CD4-positive, CD25-positive, alpha-beta regulatory T cell (primary cell): Measurements from ENCODE around the gene CUX1. TPM values are rescaled to one million over a fixed set of nuclear protein-coding genes. Genes with fewer than 3 reads are reported as not detected.

Experiments used
- ATAC-seq, 2 donors: fragments of 150-1000 bp; cut with Tn5 transposase; one replicate each; pipeline ENCODE4 v1.10.0; 2021; ENCODE audit warnings: low read depth in 2 of 2, moderate number of reproducible peaks in 2 of 2, moderate library complexity in 1 of 2
- DNase-seq, 3 donors: peaks; one replicate each; pipeline versions ENCODE4 v3.0.0 to v3.0.0-alpha.2; 2012 to 2022; ENCODE audit warnings: mixed read lengths in 1 of 3
- H3K27ac ChIP-seq: one replicate; pipeline ENCODE4 v1.7.0; 2013; ENCODE audit warnings: mild to moderate bottlenecking, low read length; ENCODE audit not compliant: insufficient read depth, poor library complexity, severe bottlenecking
- H3K27me3 ChIP-seq: one replicate; pipeline ENCODE4 v1.7.0; 2013; ENCODE audit warnings: low read length; ENCODE audit not compliant: control insufficient read depth, insufficient read depth
- H3K36me3 ChIP-seq: one replicate; pipeline ENCODE4 v1.7.0; 2013; ENCODE audit warnings: mild to moderate bottlenecking, low read length, moderate library complexity; ENCODE audit not compliant: control insufficient read depth, insufficient read depth
- H3K4me1 ChIP-seq: 2 replicates; pipeline ENCODE4 v1.7.0; 2013; ENCODE audit warnings: mild to moderate bottlenecking, low read length; ENCODE audit not compliant: insufficient read depth, control insufficient read depth, poor library complexity, severe bottlenecking
- H3K4me3 ChIP-seq: one replicate; pipeline ENCODE4 v1.7.0; 2013; ENCODE audit warnings: low read depth, mild to moderate bottlenecking, low read length, moderate library complexity
- H3K9me3 ChIP-seq, 2 experiments: 1 replicate in 1 of 2; 2 replicates in 1 of 2; pipeline ENCODE4 v1.7.0; 2013; ENCODE audit warnings: low read length in 2 of 2, mild to moderate bottlenecking in 1 of 2, moderate library complexity in 1 of 2; ENCODE audit not compliant: control insufficient read depth in 2 of 2
- H3K27ac Mint-ChIP-seq, 3 donors: one replicate each; pipeline ENCODE4 v1.8.0; 2020 to 2022; ENCODE audit warnings: mild to moderate bottlenecking in 3 of 3, mixed read lengths in 3 of 3, moderate library complexity in 2 of 3
- H3K27me3 Mint-ChIP-seq: one replicate; pipeline ENCODE4 v1.8.0; 2022; ENCODE audit warnings: mild to moderate bottlenecking, mixed read lengths
- H3K36me3 Mint-ChIP-seq: one replicate; pipeline ENCODE4 v1.8.0; 2020; ENCODE audit warnings: mixed read lengths
- H3K4me1 Mint-ChIP-seq, 4 donors: one replicate each; pipeline ENCODE4 v1.8.0; 2020 to 2022; ENCODE audit warnings: mixed read lengths in 4 of 4, mild to moderate bottlenecking in 1 of 4
- H3K4me3 Mint-ChIP-seq, 4 donors: one replicate each; pipeline ENCODE4 v1.8.0; 2020 to 2022; ENCODE audit warnings: mild to moderate bottlenecking in 4 of 4, mixed read lengths in 4 of 4, moderate library complexity in 3 of 4
- H3K9me3 Mint-ChIP-seq, 7 donors: one replicate each; pipeline ENCODE4 v1.8.0; 2020 to 2022; ENCODE audit warnings: mixed read lengths in 7 of 7, mild to moderate bottlenecking in 3 of 7, moderate library complexity in 2 of 7
- polyA plus RNA-seq, 4 donors: library from polyadenylated mRNA; unstranded; fragments of 300-500 nt; fragmentation: Illumina TruSeq; gene quantifications; one replicate each; pipeline ENCODE4 v1.2.3, GENCODE V29; 2021
- total RNA-seq: library from RNA; stranded (reverse); gene quantifications from one replicate; pipeline ENCODE4 v1.2.3, GENCODE V29; 2022

CUX1 gene
- total and polyA plus RNA-seq, 5 donors from 2014 or later: 6.0 to 45.1 (median 7.8) TPM

- Histone ChIP-seq H3K4me3 (no peak overlapping the region), H3K4me1 (no peaks in the 10 kb centered on the region), H3K27ac (no peak overlapping the region), H3K27me3 (no peaks in the 10 kb centered on the region), H3K36me3 (peaks cover 17% of the 10 kb centered on the region), H3K9me3 (peaks cover 0 to 6% of the 10 kb centered on the region in 2 experiments)
- Mint-ChIP-seq H3K4me3 (no peak overlapping the region), H3K36me3 (peaks cover 38% of the 10 kb centered on the region), H3K27me3 (no peaks in the 10 kb centered on the region), H3K9me3 (peaks cover 0 to 6% (median 2%) of the 10 kb centered on the region in 7 donors), H3K27ac (no peak overlapping the region), H3K4me1 (peaks cover 0 to 4% (median 0%) of the 10 kb centered on the region in 4 donors)
- DNase-seq (no peak), ATAC-seq (no peak)
Measured at GRCh38 chr7:102068846-102069245, 251.4 kb downstream of the CUX1 start.

GRCh38 chr7:102069931-102070629 lies 252.7 kb downstream of the CUX1 start:
- H3K27ac Mint-ChIP-seq: no peak overlapping the region
- no peak for ATAC-seq
- no peak for DNase-seq
- H3K4me1 Mint-ChIP-seq: peaks cover 0 to 1% (median 0%) of the 10 kb centered on the region in 4 donors
- no peaks in the 10 kb centered on the region for H3K27me3 ChIP-seq
- H3K27me3 Mint-ChIP-seq: no peaks in the 10 kb centered on the region
- peaks cover 17% of the 10 kb centered on the region for H3K36me3 ChIP-seq
- no peaks in the 10 kb centered on the region for H3K4me1 ChIP-seq
- H3K9me3 ChIP-seq: peaks cover 0 to 6% of the 10 kb centered on the region in 2 experiments
- H3K27ac ChIP-seq: no peak overlapping the region
- H3K4me3 ChIP-seq: no peak overlapping the region
- H3K36me3 Mint-ChIP-seq: peaks cover 38% of the 10 kb centered on the region
- H3K4me3 Mint-ChIP-seq: no peak overlapping the region
- H3K9me3 Mint-ChIP-seq: peaks cover 0 to 6% (median 2%) of the 10 kb centered on the region in 7 donors

GRCh38 chr7:102072003-102072402 lies 254.6 kb downstream of the CUX1 start:
- Histone ChIP-seq H3K36me3 (peaks cover 19% of the 10 kb centered on the region), H3K4me1 (no peaks in the 10 kb centered on the region), H3K27ac (no peak overlapping the region), H3K27me3 (no peaks in the 10 kb centered on the region), H3K4me3 (no peak overlapping the region), H3K9me3 (peaks cover 0 to 6% of the 10 kb centered on the region in 2 experiments)
- no peak overlapping the region for H3K4me3 Mint-ChIP-seq
- peaks cover 40% of the 10 kb centered on the region for H3K36me3 Mint-ChIP-seq
- ATAC-seq: no peak
- H3K9me3 Mint-ChIP-seq: peaks cover 0 to 6% (median 2%) of the 10 kb centered on the region in 7 donors
- DNase-seq: no peak
- H3K27ac Mint-ChIP-seq: no peak overlapping the region
- no peaks in the 10 kb centered on the region for H3K27me3 Mint-ChIP-seq
- H3K4me1 Mint-ChIP-seq: peaks cover 0 to 2% (median 0%) of the 10 kb centered on the region in 4 donors

GRCh38 chr7:102072636-102073209 lies 255.3 kb downstream of the CUX1 start:
- Mint-ChIP-seq H3K36me3 (peaks cover 41% of the 10 kb centered on the region), H3K9me3 (peaks cover 0 to 6% (median 2%) of the 10 kb centered on the region in 7 donors)
- no peak for ATAC-seq

GRCh38 chr7:102073931-102074880 lies 256.8 kb downstream of the CUX1 start:
- Histone ChIP-seq H3K36me3 (peaks cover 19% of the 10 kb centered on the region), H3K9me3 (peaks cover 0 to 6% of the 10 kb centered on the region in 2 experiments), H3K27ac (no peak overlapping the region), H3K4me3 (no peak overlapping the region), H3K4me1 (no peaks in the 10 kb centered on the region), H3K27me3 (no peaks in the 10 kb centered on the region)
- ATAC-seq: no peak
- Mint-ChIP-seq H3K4me3 (no peak overlapping the region), H3K4me1 (peaks cover 0 to 3% (median 0%) of the 10 kb centered on the region in 4 donors), H3K27me3 (no peaks in the 10 kb centered on the region), H3K9me3 (peaks cover 0 to 6% (median 2%) of the 10 kb centered on the region in 7 donors), H3K36me3 (peaks cover 34% of the 10 kb centered on the region), H3K27ac (no peak overlapping the region)
- no peak for DNase-seq

More at GRCh38 chr7:102072636-102073209, 255.3 kb downstream of the CUX1 start:
- no peak overlapping the region for H3K4me3 Mint-ChIP-seq
- DNase-seq: no peak
- no peak overlapping the region for H3K27ac Mint-ChIP-seq
- no peaks in the 10 kb centered on the region for H3K4me1 ChIP-seq
- H3K9me3 ChIP-seq: peaks cover 0 to 6% of the 10 kb centered on the region in 2 experiments
- H3K27me3 Mint-ChIP-seq: no peaks in the 10 kb centered on the region
- no peak overlapping the region for H3K4me3 ChIP-seq
- H3K36me3 ChIP-seq: peaks cover 19% of the 10 kb centered on the region
- no peaks in the 10 kb centered on the region for H3K27me3 ChIP-seq
- H3K4me1 Mint-ChIP-seq: peaks cover 0 to 3% (median 0%) of the 10 kb centered on the region in 4 donors
- H3K27ac ChIP-seq: no peak overlapping the region

GRCh38 chr7:102075126-102075525 lies 257.7 kb downstream of the CUX1 start:
- Histone ChIP-seq H3K9me3 (peaks cover 0 to 6% of the 10 kb centered on the region in 2 experiments), H3K27me3 (no peaks in the 10 kb centered on the region), H3K4me1 (no peaks in the 10 kb centered on the region), H3K27ac (no peak overlapping the region), H3K36me3 (peaks cover 19% of the 10 kb centered on the region), H3K4me3 (no peak overlapping the region)
- Mint-ChIP-seq H3K9me3 (peaks cover 0 to 6% (median 2%) of the 10 kb centered on the region in 7 donors), H3K27me3 (no peaks in the 10 kb centered on the region), H3K4me1 (peaks cover 0 to 3% (median 0%) of the 10 kb centered on the region in 4 donors), H3K36me3 (peaks cover 35% of the 10 kb centered on the region), H3K4me3 (no peak overlapping the region), H3K27ac (peak overlapping the region in 1 of 3 donors; percentile 29)
- no peak for DNase-seq
- no peak for ATAC-seq

- H3K27me3 Mint-ChIP-seq: no peaks in the 10 kb centered on the region
- Histone ChIP-seq H3K4me1 (no peaks in the 10 kb centered on the region), H3K36me3 (peaks cover 16% of the 10 kb centered on the region), H3K9me3 (peaks cover 0 to 6% of the 10 kb centered on the region in 2 experiments), H3K27ac (no peak overlapping the region), H3K4me3 (no peak overlapping the region), H3K27me3 (no peaks in the 10 kb centered on the region)
- H3K9me3 Mint-ChIP-seq: peaks cover 0 to 6% (median 1%) of the 10 kb centered on the region in 7 donors
- H3K36me3 Mint-ChIP-seq: peaks cover 35% of the 10 kb centered on the region
- no peak overlapping the region for H3K4me3 Mint-ChIP-seq
- DNase-seq (no peak), ATAC-seq (no peak)
- H3K27ac Mint-ChIP-seq: peak overlapping the region in 1 of 3 donors; percentile 29
- peaks cover 0 to 3% (median 0%) of the 10 kb centered on the region in 4 donors for H3K4me1 Mint-ChIP-seq
Measured at GRCh38 chr7:102075553-102076135, 258.2 kb downstream of the CUX1 start.
